DLD1 (cell line): ENCODE data around the gene CHST8.

ENCODE experiments used
- in situ Hi-C: cut with HindIII; loops from 2 replicates; pipeline ENCODE4 v1.10.0; 2017; ENCODE audit warnings: low sequenced_read_pairs

The CHST8 gene

DNA sequence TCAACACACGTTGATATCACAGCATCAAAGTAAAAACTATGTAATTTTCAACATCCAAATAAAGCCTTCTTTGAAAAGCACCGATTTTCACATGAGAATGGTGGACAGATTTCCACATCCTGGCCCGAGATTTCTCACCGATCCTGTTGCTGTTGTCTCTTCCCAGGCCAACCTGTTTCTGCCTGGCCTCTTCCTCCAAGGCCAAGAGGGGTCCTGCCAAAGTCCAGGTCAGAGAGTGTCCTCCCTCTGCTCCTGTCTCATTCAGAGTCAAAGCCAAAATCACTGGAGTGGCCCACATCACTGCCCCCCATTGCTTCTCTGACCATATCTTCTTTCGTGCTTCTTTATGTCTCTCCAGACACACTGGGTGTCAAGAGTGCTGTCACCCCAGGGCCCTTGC lies 49.5 kb downstream of the CHST8 start:
- in situ Hi-C loops: no loop called here

DNA sequence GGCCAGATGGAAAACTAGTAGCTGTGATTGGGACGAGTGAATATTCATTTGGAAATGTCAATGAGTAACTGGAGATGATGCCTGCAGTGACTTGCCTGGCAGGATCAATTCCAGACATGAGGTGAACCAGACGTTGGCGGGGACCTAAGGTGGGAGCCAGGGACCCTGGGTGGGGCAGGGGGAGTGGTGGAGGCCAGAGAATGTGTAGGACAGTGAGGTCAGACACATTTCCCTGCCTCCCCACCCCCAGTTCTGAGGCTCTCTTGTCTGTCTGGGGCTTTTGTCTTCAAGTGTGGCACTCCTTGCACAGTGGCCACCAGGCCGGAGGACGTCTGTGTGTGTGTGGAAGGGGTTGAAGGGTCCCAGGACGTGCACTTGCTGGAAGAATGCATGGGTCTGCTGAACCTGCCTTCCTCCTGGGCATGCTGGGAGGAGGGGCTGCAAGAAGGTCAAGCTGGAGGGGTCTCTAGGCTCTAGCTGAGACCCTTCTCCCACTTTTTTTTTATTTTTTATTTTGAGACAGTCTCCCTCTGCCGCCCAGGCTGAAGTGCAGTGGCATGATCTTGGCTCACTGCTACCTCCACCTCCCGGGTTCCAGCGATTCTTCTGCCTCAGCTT lies 51.6 kb downstream of the CHST8 start:
- in situ Hi-C loops: no loop called here

DNA sequence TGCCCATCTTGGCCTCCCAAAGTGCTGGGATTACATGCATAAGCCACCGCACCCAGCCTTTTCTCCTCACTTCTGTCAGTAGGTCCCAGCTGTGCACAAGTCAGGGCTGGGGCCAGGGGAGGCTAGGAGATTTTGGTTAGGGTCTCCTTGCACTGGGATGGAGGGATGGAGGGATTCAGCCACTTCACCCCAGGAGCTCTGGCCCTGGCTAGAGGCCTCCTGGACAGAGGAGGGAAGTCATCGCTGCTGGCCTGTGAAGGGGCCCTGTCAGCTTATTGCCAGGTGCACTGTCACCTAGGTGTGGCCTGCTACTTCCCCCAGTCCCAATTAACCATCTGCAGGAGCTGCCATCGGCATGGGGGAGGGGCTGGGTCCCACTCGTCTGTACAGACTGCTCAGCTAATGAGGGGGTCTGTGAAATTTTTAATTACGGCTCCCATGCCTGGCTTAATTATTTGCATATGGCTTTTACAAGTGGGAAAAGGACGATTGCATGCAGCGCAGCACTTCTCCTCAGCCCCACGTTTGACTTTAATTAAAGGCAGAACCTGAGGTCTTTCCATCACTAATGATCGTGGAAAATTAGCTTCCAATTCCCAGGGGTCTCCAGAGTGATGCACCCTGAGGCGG lies 52.4 kb downstream of the CHST8 start:
- in situ Hi-C loops: no loop called here

DNA sequence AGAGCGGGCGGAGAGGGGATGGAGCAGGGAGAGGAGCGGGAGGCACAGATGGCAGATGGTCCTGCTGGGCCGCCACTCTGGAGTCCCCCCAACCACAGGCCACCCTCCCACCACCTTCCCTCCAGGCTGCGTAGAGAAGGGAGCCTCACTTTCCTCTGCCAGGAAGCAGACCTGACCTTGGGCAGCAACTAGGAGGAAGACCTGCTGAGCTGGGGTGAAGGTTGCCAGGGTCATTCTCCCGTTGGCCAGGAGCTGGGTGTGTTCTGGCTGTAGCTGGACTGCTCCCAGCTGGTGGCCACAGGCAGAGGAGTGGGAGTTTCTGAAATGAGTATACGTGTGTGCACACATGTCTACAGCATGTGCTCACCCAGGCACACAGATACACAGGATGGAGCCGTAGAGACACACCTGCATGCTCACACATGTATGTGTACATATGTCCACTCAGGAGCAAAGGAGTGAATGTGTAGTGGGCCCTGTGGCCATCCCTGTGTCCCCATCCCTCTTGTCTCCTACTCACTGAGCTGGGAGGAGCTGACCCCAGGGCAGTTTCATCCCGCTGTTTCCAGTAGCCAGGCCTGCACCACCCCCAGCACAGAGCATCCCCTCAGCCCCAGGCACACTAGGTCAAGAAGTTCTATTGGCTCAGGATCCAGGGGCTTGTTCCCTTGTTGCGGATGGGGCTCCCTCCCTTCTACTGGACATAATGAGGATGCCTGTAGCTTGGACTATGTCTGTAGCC lies 53.0 kb downstream of the CHST8 start:
- in situ Hi-C loops: no loop called here

DNA sequence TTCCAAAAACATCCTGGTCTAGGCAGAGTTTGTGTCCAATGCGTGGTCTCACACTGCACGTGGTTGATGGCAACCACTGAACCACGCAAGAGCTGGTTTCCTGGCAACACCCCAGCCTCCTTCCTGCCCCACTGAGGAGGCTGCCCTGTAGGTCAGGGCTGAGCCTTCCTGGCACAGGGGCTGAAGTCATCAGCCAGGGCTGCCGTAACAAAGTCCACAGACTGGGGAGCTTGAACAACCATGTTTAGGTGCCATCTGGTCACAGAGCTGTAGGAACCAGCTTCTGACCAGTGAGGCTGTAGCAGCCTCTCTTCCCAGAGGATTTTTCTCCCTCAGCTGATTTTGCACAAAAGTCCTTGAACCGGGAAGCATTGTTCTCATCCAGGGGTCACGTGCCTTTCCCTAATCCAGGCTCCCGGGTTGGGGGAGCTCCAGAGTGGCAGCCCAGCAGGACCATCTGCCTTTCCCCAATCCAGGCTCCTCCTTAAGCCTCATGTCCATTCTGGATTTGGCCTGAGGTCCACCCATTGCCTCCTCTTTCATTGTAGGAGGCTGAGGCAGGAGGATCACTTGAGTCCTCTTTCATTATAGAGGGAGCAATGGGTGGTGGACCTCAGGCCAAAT lies 53.9 kb downstream of the CHST8 start:
- in situ Hi-C loops: no loop called here

DNA sequence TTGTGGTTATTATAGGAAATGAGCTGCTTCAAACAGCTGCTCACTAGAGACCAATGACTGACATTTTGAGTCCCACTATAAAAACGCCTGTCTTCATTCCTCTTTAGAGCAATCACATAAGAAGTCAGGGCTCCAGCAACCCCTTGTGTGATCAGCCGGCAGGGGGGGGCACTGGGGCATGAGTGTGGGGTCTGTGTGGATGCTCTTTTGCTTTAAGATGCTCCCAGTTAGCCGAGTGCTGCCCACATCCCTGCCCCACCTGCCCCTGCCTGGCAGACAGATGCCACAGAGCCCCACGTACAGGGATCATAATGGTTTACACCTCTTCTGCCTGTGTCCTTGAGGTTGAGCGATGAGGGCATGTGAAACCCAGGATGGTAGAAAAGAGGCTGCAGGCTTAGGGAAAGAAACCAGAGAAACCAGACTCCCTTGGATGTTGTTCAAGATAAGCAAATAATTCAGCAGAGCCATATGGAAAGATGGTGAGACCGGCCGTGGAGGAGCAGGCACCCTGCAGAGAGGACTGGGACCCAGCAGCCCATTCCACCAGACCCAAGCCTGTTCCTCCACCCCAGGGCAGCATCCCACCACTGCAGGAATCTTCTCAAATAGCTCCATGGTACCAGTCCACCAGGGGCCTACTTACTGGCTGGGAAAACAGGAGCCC lies 55.4 kb downstream of the CHST8 start:
- in situ Hi-C loops: no loop called here

DNA sequence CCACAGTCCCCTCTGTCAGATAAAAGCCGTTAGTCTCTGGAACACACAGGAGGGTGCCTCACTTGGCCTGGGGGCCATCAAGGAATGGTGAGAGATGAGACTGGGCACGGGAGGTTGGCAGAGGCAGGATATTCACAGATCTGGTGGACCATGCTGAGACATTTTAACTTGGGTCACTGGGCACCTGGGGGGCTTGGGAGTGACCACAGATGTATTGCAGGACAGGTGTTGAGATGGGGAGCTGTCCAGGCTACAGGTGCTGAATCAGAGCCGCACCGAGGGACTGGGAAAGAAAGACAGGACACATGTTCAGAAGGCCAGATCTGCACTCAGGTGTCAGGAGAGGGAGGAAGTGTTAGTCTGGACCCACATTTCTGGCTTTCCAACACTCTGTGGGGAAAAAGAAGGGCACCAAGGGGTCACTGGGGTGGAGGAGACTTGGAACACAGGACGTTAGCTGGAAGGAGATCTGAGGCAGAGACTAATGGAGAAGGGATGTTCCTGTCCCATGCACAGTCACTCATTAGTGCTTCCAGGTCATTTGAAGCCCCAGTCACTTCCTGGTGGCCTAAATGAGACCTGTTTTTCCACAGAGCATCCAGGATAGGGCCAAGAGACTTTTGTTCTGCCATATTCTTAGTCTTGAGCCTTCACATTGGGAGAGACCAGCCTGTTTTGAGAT lies 56.1 kb downstream of the CHST8 start:
- in situ Hi-C loops: no loop called here

DNA sequence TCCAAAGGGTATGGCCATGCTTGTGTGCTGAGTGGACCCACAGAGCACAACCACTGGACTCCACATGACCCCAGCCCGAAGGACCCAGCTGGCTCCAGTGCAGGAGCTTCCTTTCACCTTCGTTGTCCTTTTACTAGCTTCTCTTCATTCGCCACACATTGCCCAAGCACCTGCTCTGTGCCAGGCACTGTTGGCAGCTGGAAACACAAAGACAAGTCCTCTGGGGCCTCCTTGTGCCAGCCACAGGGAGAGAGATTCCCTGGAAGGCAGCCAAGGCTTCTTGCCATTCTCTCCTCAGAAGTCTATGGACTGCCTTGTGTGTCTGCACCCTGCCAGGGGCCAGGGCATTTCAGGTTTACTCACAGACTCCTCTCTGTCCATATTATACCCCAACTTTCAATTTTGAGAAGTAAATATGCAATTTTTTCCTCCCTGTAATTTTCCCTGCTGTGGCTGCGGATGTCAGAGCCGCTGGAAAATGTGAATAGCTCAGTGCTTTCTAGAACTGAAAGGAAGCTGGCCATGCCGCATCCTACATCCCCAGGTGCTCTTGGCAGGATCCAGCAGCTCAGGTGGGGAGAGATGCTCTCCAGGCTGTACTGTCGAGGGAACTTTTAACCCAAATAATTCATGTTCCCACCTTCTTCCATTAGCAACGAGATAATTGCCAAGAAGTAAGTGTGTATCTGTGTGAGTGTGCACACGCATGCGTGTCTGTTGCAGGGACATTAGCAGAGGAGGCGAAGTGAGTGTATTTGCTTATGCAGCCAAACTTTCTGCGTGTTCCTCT lies 57.2 kb downstream of the CHST8 start:
- in situ Hi-C loops: no loop called here

DNA sequence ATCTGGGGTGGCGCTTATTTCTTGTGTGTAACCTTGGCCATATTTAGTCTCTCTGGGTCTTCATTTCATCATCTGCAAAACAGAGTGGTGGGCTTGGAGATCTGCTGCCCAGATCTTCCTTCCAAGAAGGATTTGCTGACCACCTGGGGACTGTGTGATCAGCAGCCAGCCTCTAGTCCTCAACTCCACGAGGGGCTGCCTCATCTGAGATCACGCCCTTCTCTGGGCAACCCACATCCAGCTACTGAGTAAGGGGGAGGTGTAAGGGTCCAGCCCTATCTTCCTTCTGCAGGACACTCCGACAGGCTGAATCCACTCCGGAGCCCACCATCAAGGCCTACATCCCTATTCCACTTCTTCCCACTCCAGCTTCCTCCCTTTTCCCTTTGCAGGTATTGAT lies 57.9 kb downstream of the CHST8 start:
- in situ Hi-C loops: no loop called here

DNA sequence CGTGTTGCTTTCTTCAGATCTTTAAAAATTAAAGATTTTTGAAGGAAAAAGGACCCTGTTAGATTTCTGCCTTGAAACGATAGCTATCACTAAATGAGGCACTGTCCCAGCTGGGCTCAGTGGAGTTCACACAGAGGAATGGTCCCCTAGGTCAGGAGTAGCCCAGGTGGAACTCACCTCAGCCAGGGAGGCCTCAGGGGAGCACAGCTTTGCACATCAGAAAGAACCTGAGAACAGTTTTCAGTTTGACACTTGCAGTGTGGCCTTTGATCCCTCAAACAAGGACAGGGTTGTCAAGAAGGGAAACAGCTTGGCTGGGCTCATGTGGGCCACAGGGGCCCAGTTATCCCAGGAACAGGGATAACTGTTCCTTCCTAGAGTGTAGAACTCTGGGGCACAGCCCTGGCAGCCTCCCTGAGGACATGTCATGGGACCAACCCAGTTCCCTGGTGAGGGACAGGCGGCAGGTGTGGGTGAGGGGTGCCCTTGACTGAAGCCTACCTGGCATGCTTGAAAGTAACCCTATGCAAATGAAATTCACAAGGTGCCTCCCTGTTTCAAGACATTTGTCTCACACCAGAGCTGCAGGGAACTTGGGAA lies 59.4 kb downstream of the CHST8 start:
- in situ Hi-C loops: no loop called here

DNA sequence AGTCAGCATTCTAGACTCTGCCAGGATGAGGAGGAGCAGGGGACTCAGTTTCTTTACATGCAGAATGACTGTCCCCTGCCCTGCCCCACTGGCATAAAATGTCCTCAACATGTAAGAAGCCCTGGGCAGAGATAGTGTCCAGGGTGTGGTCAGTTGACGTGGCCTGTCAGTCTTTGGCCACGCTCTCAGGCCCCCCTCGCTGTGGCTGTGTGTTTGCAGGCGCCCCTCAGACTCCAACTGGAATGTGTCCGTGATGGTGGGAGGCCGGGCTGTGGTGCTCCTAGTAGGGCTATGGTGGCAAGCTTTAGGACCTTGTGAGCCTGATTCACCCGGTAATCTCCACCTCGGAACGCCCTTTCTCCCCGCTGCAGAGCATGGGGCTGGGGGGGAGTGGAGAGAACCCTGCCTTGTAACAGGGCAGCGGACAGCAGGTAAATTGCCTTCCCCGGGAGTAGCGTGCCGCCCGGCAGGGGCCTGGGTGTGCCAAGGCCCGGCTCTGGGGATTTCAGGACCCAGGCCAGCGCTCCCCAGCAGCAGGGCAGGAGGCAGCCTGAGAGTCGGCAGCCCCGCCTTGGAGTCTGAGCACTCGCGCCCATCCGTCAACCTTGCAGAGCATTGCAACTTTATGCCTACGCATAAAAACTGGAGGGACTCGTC lies 62.3 kb downstream of the CHST8 start:
- in situ Hi-C loops: no loop called here

DNA sequence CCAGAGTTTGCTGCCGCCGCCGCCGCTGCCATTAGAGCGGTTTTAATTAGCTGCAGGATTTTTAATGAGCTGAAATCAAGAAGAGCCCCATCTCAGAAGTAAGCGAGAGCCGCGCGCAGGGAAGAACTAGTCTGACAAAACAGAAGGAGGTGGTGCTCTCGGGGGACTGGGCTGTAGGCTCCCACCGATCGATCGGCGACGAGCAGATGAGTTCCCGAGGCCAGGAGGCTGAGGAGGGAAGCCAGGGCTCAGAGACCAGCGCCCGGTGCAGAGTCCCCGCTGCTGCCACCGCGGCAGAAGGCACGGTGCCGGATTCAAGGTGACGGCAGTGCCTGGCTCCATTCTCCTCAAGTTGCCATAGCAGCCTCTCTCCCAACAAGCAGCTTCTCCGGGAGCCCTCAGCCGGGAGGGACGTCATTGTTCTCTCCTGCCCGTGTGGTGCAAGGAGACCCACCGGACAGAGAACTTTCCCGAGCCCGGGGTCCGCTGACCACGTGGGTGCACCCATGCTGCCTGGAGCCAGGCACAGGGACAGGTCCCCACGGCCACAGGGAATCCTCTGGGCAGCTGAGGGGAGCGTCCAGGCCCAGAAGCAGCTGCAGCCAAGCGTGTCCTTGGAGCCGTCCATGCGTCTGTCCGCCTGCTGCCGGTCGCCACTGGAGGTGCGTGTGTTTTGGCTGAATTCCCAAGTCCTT lies 62.9 kb downstream of the CHST8 start:
- in situ Hi-C loops: no loop called here

DNA sequence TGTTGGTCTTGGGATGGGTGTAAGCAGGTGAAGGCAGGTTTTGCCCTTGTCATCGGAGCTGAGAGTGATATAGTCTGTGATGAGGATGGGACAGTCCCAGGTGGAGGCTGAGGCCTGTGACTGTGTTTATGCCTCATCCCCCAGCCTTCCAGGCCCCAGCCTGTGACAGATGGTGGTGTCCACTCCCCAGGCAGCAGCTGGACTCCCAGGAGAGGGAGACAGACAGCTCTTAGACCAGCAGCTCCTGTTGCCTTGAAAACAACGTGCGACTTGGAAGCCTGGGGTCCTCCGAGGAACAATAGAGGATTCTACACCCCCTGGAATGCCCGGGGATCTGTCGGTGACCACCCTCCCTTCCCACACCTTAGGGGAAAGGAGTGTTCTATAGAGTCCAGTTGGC lies 63.8 kb downstream of the CHST8 start:
- in situ Hi-C loops: no loop called here

DNA sequence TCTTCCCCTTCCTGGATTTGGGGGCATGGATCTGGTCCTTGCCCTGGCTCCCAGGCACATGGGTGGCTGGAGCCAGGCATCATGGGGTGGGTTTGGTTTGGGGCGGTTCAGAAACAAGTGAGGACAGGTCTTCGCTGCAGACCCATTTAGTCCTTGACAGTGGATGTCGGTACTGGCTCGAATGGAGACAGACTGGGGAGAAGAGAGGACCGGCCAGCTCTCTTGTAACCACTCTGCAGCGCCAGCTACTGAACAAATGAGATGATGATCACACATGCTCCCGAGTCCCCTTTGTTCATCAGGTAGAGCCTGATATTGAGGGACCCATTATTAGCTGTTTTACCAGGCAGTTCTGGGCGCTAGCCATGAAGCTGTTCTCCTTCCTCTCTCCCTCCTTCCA lies 64.5 kb downstream of the CHST8 start:
- in situ Hi-C loops: no loop called here

DNA sequence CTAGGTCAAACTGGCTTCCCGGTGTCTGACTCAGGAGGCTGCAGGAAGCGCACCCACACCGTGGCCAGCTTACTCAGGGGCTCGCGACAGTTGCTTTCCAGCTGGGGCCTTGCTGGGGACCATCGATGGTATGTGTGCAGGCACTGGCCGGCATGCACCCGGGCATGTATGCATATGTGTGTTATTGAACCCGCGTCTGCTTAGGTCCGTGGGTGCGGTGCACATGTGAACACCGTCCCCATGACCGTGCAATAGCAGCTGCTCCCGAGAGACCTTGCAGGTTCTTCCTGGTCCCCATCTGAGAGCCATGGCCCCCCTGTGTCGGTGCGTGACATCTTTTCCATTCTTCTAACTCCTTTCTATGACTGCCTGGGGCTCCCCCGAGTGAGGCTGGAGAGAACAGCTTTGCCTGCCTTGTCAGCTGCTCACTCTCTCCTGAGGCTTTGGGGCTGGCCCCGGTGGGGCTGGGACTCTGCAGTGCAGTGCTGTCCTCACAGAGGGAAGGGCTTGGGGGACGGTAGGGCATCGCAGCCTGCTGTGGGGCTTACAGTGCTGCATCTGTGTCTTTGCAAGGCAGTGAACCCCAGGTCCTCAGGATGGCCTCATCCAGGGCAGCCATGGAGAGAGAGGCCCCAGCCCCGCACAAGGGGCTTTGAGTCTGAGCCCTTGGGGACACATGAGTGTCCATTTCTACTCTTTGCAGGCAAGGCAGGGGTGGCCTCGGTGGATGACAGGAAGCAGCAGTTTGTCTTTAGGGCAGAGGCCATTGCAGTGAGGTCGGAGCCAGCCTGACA lies 65.1 kb downstream of the CHST8 start:
- in situ Hi-C loops: no loop called here

DNA sequence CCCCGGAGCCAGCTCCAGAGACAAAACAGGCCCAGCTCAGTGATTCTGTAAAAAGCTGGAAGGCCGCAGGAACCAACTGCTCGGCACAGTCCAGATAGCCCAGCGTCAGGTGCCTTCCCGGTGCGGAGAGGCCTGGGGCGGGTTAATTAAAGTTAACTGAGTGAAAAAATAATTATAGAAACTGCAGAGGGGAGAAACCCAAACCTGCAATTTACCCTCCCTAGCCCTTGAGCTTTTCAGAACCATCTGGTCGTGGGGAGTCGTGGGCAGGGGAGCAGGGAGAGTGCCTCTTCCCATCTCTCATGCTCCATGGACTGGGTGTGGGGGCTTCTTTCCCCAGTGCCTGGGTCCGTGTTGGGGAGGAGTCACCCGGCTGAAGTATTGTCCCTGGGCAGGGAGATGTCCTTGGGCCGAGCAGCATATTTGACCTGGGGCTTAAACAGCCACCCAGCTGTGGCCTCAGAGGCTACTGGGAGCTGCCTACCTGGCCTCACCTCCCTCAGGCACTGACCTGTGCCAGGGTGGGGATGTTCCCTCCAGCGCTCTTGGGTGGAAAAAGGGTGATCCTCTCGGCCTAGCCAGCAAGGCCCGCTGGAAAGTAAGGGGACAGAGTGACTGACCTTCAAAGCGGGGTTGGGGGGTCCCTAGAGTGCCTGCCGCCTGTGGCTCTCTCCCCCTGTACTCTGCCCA lies 65.9 kb downstream of the CHST8 start:
- in situ Hi-C loops: no loop called here
